Stimulated activated naive B cell treated with anti-CD40 and anti-IgM and Interleukin-4, amounts not matched to agents 10 μg/mL and 1 μg/mL and 100 μg/mL, for 72 hours (primary cell): ENCODE results near the gene CALCR.

Source experiments
- ATAC-seq, 2 donors: fragments of 150-1000 bp; cut with Tn5 transposase; replicated peaks; 2 replicates each; pipeline ENCODE4 v1.10.0; 2021; ENCODE audit warnings: moderate library complexity in 1 of 2
- DNase-seq: peaks from one replicate; pipeline ENCODE4 v3.0.0; 2021
- H3K27ac Mint-ChIP-seq: one replicate; pipeline ENCODE4 v1.8.0; 2022; ENCODE audit warnings: mild to moderate bottlenecking, mixed read lengths
- H3K27me3 Mint-ChIP-seq, 2 donors: one replicate each; pipeline ENCODE4 v1.8.0; 2022; ENCODE audit warnings: mixed read lengths in 2 of 2
- H3K36me3 Mint-ChIP-seq, 2 donors: one replicate each; pipeline ENCODE4 v1.8.0; 2022; ENCODE audit warnings: mixed read lengths in 2 of 2, mild to moderate bottlenecking in 1 of 2
- H3K4me1 Mint-ChIP-seq, 2 donors: one replicate each; pipeline ENCODE4 v1.8.0; 2022; ENCODE audit warnings: mixed read lengths in 2 of 2, mild to moderate bottlenecking in 1 of 2
- H3K4me3 Mint-ChIP-seq, 2 donors: one replicate each; pipeline ENCODE4 v1.8.0; 2022; ENCODE audit warnings: mild to moderate bottlenecking in 2 of 2, mixed read lengths in 2 of 2, moderate library complexity in 1 of 2
- H3K9me3 Mint-ChIP-seq, 2 donors: one replicate each; pipeline ENCODE4 v1.8.0; 2022; ENCODE audit warnings: mixed read lengths in 2 of 2, mild to moderate bottlenecking in 1 of 2

The CALCR gene

DNA sequence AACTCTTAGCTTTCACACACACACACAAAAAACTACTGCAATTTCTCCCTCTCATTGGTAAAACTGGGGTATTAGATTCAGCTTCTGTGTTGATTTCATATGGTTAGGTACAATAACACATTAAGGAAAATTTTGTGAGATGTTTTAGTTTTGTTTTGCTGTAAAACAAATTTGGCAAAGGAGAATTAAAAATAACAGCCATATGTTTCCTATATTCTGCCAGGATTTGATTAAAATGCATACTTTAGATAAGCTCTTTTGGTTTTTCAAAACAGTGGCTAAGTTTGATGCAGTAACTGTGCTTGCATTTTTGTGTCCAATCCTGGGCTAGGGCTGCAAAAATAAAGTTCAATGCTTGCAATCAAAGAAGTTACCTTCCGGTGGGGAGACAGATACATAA lies 126.3 kb downstream of the CALCR start:
- Mint-ChIP-seq H3K4me1 (no peaks in the 10 kb centered on the region), H3K4me3 (no peak overlapping the region), H3K27me3 (peaks cover 4 to 9% of the 10 kb centered on the region in 2 donors), H3K9me3 (no peaks in the 10 kb centered on the region), H3K36me3 (no peaks in the 10 kb centered on the region), H3K27ac (no peak overlapping the region)
- DNase-seq (no peak), ATAC-seq (no peak)

GRCh38 chr7:93447509-93447908 lies 127.0 kb downstream of the CALCR start:
- Mint-ChIP-seq H3K4me1 (no peaks in the 10 kb centered on the region), H3K27me3 (peaks cover 2% of the 10 kb centered on the region in 2 donors), H3K9me3 (no peaks in the 10 kb centered on the region), H3K4me3 (no peak overlapping the region), H3K27ac (no peak overlapping the region), H3K36me3 (no peaks in the 10 kb centered on the region)
- no peak for DNase-seq
- no peak for ATAC-seq

GRCh38 chr7:93442478-93443224 lies 131.9 kb downstream of the CALCR start:
- Mint-ChIP-seq H3K27me3 (no peaks in the 10 kb centered on the region), H3K4me1 (no peaks in the 10 kb centered on the region), H3K27ac (no peak overlapping the region), H3K4me3 (no peak overlapping the region), H3K36me3 (no peaks in the 10 kb centered on the region), H3K9me3 (no peaks in the 10 kb centered on the region)
- peak; percentile 8 for DNase-seq
- ATAC-seq: peak; percentile 41 to 60

- ATAC-seq: no peak
- Mint-ChIP-seq H3K27me3 (no peaks in the 10 kb centered on the region), H3K27ac (no peak overlapping the region), H3K36me3 (no peaks in the 10 kb centered on the region), H3K9me3 (no peaks in the 10 kb centered on the region), H3K4me1 (peaks cover 5 to 9% of the 10 kb centered on the region in 2 donors), H3K4me3 (no peak overlapping the region)
- DNase-seq: no peak
Observed at GRCh38 chr7:93435791-93436190, 138.7 kb downstream of the CALCR start.

- ATAC-seq (no peak), DNase-seq (no peak)
- Mint-ChIP-seq H3K4me1 (peaks cover 7 to 17% of the 10 kb centered on the region in 2 donors), H3K9me3 (no peaks in the 10 kb centered on the region), H3K36me3 (no peaks in the 10 kb centered on the region), H3K27ac (no peak overlapping the region), H3K27me3 (no peaks in the 10 kb centered on the region), H3K4me3 (no peak overlapping the region)
Observed at GRCh38 chr7:93432130-93432529, 142.4 kb downstream of the CALCR start.

DNA sequence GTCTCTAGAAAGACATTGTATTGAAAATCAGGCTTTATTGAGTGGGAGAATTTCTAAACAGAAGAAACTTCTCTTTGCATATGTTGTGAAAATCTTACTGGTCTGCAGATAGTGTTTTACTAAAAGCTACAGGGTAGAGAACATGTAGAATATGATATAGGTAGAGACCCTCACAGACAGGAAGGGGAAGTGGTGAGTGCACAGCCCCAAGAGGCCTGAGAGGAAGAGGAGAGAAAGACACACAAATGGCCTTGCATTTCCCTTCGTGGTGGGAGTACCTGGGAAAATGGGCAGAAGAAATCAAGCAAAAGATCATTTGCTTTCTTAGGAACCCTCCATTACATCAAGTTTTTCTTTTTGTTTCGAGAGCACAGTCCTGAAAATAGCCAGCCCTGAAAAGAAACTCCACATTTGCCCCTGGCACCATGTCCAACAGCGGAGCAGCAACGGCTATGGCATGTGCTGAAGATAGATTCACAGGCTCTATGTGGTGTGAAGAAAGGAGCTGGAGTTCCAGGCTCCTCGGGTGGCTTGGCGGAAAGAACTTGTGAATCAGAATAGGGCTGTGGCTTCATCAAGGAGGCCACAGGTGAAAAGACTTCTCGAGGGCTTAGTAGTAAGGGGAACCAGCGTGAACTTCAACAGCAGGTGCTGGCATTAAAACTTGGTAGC lies 143.5 kb downstream of the CALCR start:
- peak overlapping the region; percentile 83 for H3K27ac Mint-ChIP-seq

GRCh38 chr7:93429563-93429962 lies 145.0 kb downstream of the CALCR start:
- no peak overlapping the region for H3K4me3 Mint-ChIP-seq
- peaks cover 7 to 27% of the 10 kb centered on the region in 2 donors for H3K4me1 Mint-ChIP-seq
- H3K27me3 Mint-ChIP-seq: no peaks in the 10 kb centered on the region

More for the DNA sequence above, 143.5 kb downstream of the CALCR start:
- H3K36me3 Mint-ChIP-seq: no peaks in the 10 kb centered on the region
- DNase-seq (no peak), ATAC-seq (peak; percentile 46 to 52)
- H3K4me3 Mint-ChIP-seq: no peak overlapping the region
- H3K4me1 Mint-ChIP-seq: peaks cover 7 to 26% of the 10 kb centered on the region in 2 donors
- no peaks in the 10 kb centered on the region for H3K9me3 Mint-ChIP-seq
- H3K27me3 Mint-ChIP-seq: no peaks in the 10 kb centered on the region

GRCh38 chr7:93427107-93427506 lies 147.4 kb downstream of the CALCR start:
- no peak overlapping the region for H3K4me3 Mint-ChIP-seq
- H3K4me1 Mint-ChIP-seq: peaks cover 7 to 27% of the 10 kb centered on the region in 2 donors
- H3K27me3 Mint-ChIP-seq: peaks cover 0 to 5% of the 10 kb centered on the region in 2 donors
- H3K9me3 Mint-ChIP-seq: no peaks in the 10 kb centered on the region
- no peak overlapping the region for H3K27ac Mint-ChIP-seq
- no peak for ATAC-seq
- no peak for DNase-seq
- H3K36me3 Mint-ChIP-seq: no peaks in the 10 kb centered on the region

More at GRCh38 chr7:93429563-93429962, 145.0 kb downstream of the CALCR start:
- H3K27ac Mint-ChIP-seq: no peak overlapping the region
- no peaks in the 10 kb centered on the region for H3K9me3 Mint-ChIP-seq
- DNase-seq (no peak), ATAC-seq (no peak)
- H3K36me3 Mint-ChIP-seq: no peaks in the 10 kb centered on the region

GRCh38 chr7:93426155-93426696 lies 148.3 kb downstream of the CALCR start:
- H3K27ac Mint-ChIP-seq: no peak overlapping the region
- H3K36me3 Mint-ChIP-seq: no peaks in the 10 kb centered on the region
- ATAC-seq (no peak), DNase-seq (no peak)
- H3K4me1 Mint-ChIP-seq: peaks cover 7 to 22% of the 10 kb centered on the region in 2 donors
- H3K9me3 Mint-ChIP-seq: no peaks in the 10 kb centered on the region
- H3K27me3 Mint-ChIP-seq: peaks cover 0 to 5% of the 10 kb centered on the region in 2 donors
- no peak overlapping the region for H3K4me3 Mint-ChIP-seq

DNA sequence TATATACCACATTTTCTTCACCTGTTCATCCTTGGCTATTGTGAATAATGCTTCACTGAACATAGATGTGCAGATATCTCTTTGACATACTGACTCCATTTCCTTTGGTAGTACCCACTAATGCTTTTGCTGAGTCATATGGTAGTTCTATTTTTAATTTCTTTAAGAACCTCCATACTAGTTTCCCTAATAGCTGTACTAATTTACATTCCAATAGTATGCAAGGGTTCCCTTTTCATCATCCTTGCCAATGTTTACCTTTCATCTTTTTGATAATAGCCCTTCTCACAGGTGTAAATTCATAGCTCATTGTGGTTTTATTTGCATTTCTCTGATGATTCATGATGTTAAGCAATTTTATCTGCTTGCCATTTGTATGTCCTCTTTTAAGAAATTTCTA lies 159.9 kb downstream of the CALCR start:
- no peak overlapping the region for H3K4me3 Mint-ChIP-seq
- no peak for ATAC-seq
- no peak for DNase-seq
- no peaks in the 10 kb centered on the region for H3K4me1 Mint-ChIP-seq
- no peak overlapping the region for H3K27ac Mint-ChIP-seq
- no peaks in the 10 kb centered on the region for H3K36me3 Mint-ChIP-seq
- H3K9me3 Mint-ChIP-seq: no peaks in the 10 kb centered on the region
- H3K27me3 Mint-ChIP-seq: peaks cover 0 to 17% of the 10 kb centered on the region in 2 donors

DNA sequence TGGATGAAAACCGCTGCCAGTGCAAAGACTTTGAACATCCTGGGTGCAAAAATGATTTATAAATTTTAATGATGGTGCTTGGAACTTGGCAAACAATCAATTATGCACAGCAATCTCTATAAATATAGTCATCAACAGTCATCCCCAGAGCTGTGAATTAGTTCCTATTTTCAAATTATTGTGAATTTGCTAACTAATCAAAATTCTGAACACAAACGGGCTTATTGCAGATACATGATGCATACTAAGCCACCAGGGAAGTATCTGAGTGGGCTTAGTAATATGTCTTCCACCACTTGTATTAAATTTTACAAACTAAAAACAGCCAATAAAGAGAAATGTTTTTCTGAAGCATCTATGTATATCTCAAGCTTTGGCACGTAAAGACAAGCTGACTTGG lies 165.2 kb downstream of the CALCR start:
- ATAC-seq (no peak), DNase-seq (no peak)
- Mint-ChIP-seq H3K9me3 (peaks cover 4 to 8% of the 10 kb centered on the region in 2 donors), H3K4me1 (no peaks in the 10 kb centered on the region), H3K27ac (no peak overlapping the region), H3K27me3 (peaks cover 0 to 4% of the 10 kb centered on the region in 2 donors), H3K36me3 (no peaks in the 10 kb centered on the region), H3K4me3 (no peak overlapping the region)

DNA sequence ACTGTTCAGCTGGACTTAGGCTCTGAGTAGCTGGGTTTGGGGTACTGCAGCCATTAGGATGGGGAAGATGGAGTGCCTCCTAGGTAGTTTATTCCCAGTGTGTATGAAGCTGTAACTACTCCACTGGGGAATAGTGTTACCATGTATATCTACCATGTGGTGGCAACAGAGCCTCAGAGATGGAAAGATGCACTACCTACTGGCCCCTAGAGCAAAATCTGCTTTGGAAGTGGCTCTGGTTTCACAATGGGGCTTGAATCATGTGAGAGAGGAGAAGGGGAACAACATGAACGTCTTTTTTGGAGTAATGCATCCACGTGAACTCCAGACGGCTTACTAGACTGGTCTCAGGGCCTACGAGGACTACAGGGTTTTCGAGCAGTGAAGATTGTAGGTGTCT lies 167.3 kb downstream of the CALCR start:
- peaks cover 0 to 4% of the 10 kb centered on the region in 2 donors for H3K27me3 Mint-ChIP-seq
- no peak overlapping the region for H3K4me3 Mint-ChIP-seq
- H3K36me3 Mint-ChIP-seq: no peaks in the 10 kb centered on the region
- peaks cover 4 to 8% of the 10 kb centered on the region in 2 donors for H3K9me3 Mint-ChIP-seq
- no peak overlapping the region for H3K27ac Mint-ChIP-seq
- H3K4me1 Mint-ChIP-seq: no peaks in the 10 kb centered on the region
- no peak for ATAC-seq
- no peak for DNase-seq

DNA sequence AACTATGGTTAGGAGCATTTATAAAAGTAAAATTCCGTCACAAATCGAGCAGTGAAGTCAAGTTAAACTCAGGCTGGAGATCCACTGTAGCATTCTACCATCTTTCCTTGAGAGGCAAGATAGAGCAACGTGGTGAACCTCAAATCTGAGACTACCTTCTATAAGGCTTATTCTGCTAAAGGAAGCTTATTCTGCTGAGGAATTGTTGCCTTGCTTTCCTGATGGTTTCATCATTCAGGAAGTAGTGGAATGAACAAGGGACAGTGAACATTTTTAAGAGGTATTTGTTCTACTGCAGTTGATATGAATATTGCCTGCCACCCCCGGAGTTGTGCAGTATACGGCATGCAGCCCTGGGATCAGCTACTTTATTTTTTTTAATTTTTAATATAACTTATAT lies 171.6 kb downstream of the CALCR start:
- DNase-seq: no peak
- Mint-ChIP-seq H3K4me3 (no peak overlapping the region), H3K4me1 (no peaks in the 10 kb centered on the region), H3K27ac (no peak overlapping the region), H3K27me3 (no peaks in the 10 kb centered on the region), H3K36me3 (no peaks in the 10 kb centered on the region), H3K9me3 (peaks cover 4 to 8% of the 10 kb centered on the region in 2 donors)
- no peak for ATAC-seq

GRCh38 chr7:93399642-93400041 lies 174.9 kb downstream of the CALCR start:
- Mint-ChIP-seq H3K27me3 (peaks cover 4 to 6% of the 10 kb centered on the region in 2 donors), H3K9me3 (no peaks in the 10 kb centered on the region), H3K4me3 (no peak overlapping the region), H3K27ac (no peak overlapping the region), H3K36me3 (no peaks in the 10 kb centered on the region), H3K4me1 (no peaks in the 10 kb centered on the region)
- no peak for ATAC-seq
- DNase-seq: no peak

GRCh38 chr7:93392984-93393383 lies 181.5 kb downstream of the CALCR start:
- H3K27me3 Mint-ChIP-seq: peaks cover 4 to 7% of the 10 kb centered on the region in 2 donors
- H3K4me1 Mint-ChIP-seq: no peaks in the 10 kb centered on the region
- H3K27ac Mint-ChIP-seq: no peak overlapping the region
- no peaks in the 10 kb centered on the region for H3K36me3 Mint-ChIP-seq
- no peak overlapping the region for H3K4me3 Mint-ChIP-seq
- H3K9me3 Mint-ChIP-seq: no peaks in the 10 kb centered on the region
- ATAC-seq (no peak), DNase-seq (no peak)
